GM12891 (cell line): ENCODE results near the gene S100A2.

Source experiments
- POLR2A ChIP-seq: IDR thresholded peaks from 2 replicates; pipeline ENCODE4 v1.6.1; 2011; ENCODE audit warnings: low read depth, low read length, control low read depth
- POLR2AphosphoS5 ChIP-seq: IDR thresholded peaks from 2 replicates; pipeline ENCODE4 v1.6.1; 2011; ENCODE audit warnings: low read depth, low read length, control low read depth
- POU2F2 ChIP-seq: IDR thresholded peaks from 2 replicates; pipeline ENCODE4 v1.6.1; 2011; ENCODE audit warnings: low read depth, mild to moderate bottlenecking, control low read depth, low read length, moderate library complexity
- SPI1 ChIP-seq: IDR thresholded peaks from 2 replicates; pipeline ENCODE4 v1.6.1; 2011; ENCODE audit warnings: low read depth, low read length, control low read depth
- TAF1 ChIP-seq: IDR thresholded peaks from 2 replicates; pipeline ENCODE4 v1.6.1; 2011; ENCODE audit warnings: low read depth, low read length, control low read depth

GRCh38 chr1:153532769-153533599 lies 32.7 kb downstream of the S100A2 start:
- no peak for TF ChIP-seq POLR2A
- no peak for TF ChIP-seq POLR2AphosphoS5
- no peak for TF ChIP-seq SPI1
- TF ChIP-seq TAF1: no peak
- no peak for TF ChIP-seq POU2F2
